Measurements from ENCODE around the gene ZNF625. TPM values are rescaled to one million over a fixed set of nuclear protein-coding genes. Genes with fewer than 3 reads are reported as not detected.

Gene ZNF625
- polyA plus RNA-seq, 1 experiment = 3.4 TPM

GRCh38 chr19:12162882-12163806 is 6.6 kb upstream of the ZNF625 start, which contains the start of gene ZNF136:
ZNF136 (plus strand) TSS chr19:12163096; CDS start chr19:12163204, 108 bp downstream.
- peak; percentile 80 for DNase-seq (ENCODE audit: low read depth, low spot score)
- Histone ChIP-seq H3K27me3 (ENCODE audit: control insufficient read depth, insufficient read depth, low read length) (no peaks in the 10 kb centered on the region), H3K27ac (ENCODE audit: low read depth, low read length) (peak within 1 kb of the TSS; percentile 99), H3K9me3 (ENCODE audit: control insufficient read depth, insufficient read depth, low read length) (peaks cover 13% of the 10 kb centered on the region; the same call in 1 of the 2 replicates), H3K4me3 (ENCODE audit: low read depth, low read length) (peak within 1 kb of the TSS; percentile 92)
- CTCF ChIA-PET = interaction anchor here (2.0 kb wide), 2 partner anchors 22 to 103 kb away, joined by 5 to 8 read pairs; no protein-coding TSS in a partner anchor
- POLR2A ChIA-PET = interaction anchor here (0.5 to 1.5 kb wide), 6 partner anchors 47 to 710 kb away, joined by 3 to 10 read pairs (median 3); partner anchors contain the start of genes ZNF44, ZNF443 and ZNF799
- TF ChIP-seq CTCF (IDR thresholded peaks at IDR 0.05; ENCODE audit: low read depth, low read length) = no peak

- Histone ChIP-seq H3K27me3 (ENCODE audit: control insufficient read depth, insufficient read depth, low read length) (no peaks in the 10 kb centered on the region), H3K9me3 (ENCODE audit: control insufficient read depth, insufficient read depth, low read length) (peaks cover 17% of the 10 kb centered on the region; the same call in 1 of the 2 replicates), H3K27ac (ENCODE audit: low read depth, low read length) (peak overlapping the region; percentile 21), H3K4me3 (ENCODE audit: low read depth, low read length) (peak overlapping the region; percentile 92)
- CTCF ChIA-PET = interaction anchor here (2.0 kb wide), 2 partner anchors 21 to 103 kb away, joined by 5 to 8 read pairs; no protein-coding TSS in a partner anchor
- DNase-seq (ENCODE audit: low read depth, low spot score) = no peak
- POLR2A ChIA-PET = interaction anchor here (0.5 to 1.5 kb wide), 2 partner anchors 167 to 278 kb away, joined by 3 read pairs; partner anchors contain the start of gene ZNF443
- TF ChIP-seq CTCF (IDR thresholded peaks at IDR 0.05; ENCODE audit: low read depth, low read length) = no peak
Measured at GRCh38 chr19:12162513-12162881, 6.0 kb upstream of the ZNF625 start.

- Histone ChIP-seq H3K27ac (ENCODE audit: low read depth, low read length) (no peak overlapping the region), H3K9me3 (ENCODE audit: control insufficient read depth, insufficient read depth, low read length) (peaks cover 17% of the 10 kb centered on the region; the same call in 1 of the 2 replicates), H3K4me3 (ENCODE audit: low read depth, low read length) (no peak overlapping the region), H3K27me3 (ENCODE audit: control insufficient read depth, insufficient read depth, low read length) (no peaks in the 10 kb centered on the region)
- CTCF ChIA-PET = interaction anchor here (0.7 kb wide), 1 partner anchor 14 kb away, joined by 5 read pairs; no protein-coding TSS in a partner anchor
- POLR2A ChIA-PET = interaction anchor here (0.6 kb wide), 1 partner anchor 16 kb away, joined by 4 read pairs; no protein-coding TSS in a partner anchor
- TF ChIP-seq CTCF (IDR thresholded peaks at IDR 0.05; ENCODE audit: low read depth, low read length) = no peak
- no peak for DNase-seq (ENCODE audit: low read depth, low spot score)
Measured at GRCh38 chr19:12159773-12160414, 3.4 kb upstream of the ZNF625 start.

- DNase-seq (ENCODE audit: low read depth, low spot score) = no peak
- CTCF ChIA-PET = no interaction called here
- Histone ChIP-seq H3K4me3 (ENCODE audit: low read depth, low read length) (peak overlapping the region; percentile 84), H3K9me3 (ENCODE audit: control insufficient read depth, insufficient read depth, low read length) (peaks cover 28% of the 10 kb centered on the region), H3K27me3 (ENCODE audit: control insufficient read depth, insufficient read depth, low read length) (no peaks in the 10 kb centered on the region), H3K27ac (ENCODE audit: low read depth, low read length) (no peak overlapping the region)
- POLR2A ChIA-PET = interaction anchor here (0.6 kb wide), 1 partner anchor 11 kb away, joined by 4 read pairs; no protein-coding TSS in a partner anchor
- no peak for TF ChIP-seq CTCF (IDR thresholded peaks at IDR 0.05; ENCODE audit: low read depth, low read length)
Measured at GRCh38 chr19:12155324-12155860, 1.1 kb downstream of the ZNF625 start.
